Measurements from ENCODE around the gene BCL2L15. TPM values are rescaled to one million over a fixed set of nuclear protein-coding genes. Genes with fewer than 3 reads are reported as not detected.

The BCL2L15 gene
- total and polyA plus RNA-seq, 2 of the 13 experiments (the other 11 are each of a cell fraction or from before 2014, with no cell fraction given) = 0.03 to 0.27 TPM

GRCh38 chr1:113928941-113929749 is 41.8 kb upstream of the BCL2L15 start, which contains the start of gene HIPK1 (continued):
- TF ChIP-seq PRDM4 (CRISPR knock-in tag; IDR thresholded peaks at IDR 0.05; ENCODE audit: borderline replicate concordance) (no peak), ZNF709 (CRISPR knock-in tag; IDR thresholded peaks at IDR 0.05) (peak; percentile 72; the same call in 1 of the 2 replicates), FOXC1 (CRISPR knock-in tag; IDR thresholded peaks at IDR 0.05; ENCODE audit: borderline replicate concordance) (no peak), SALL2 (CRISPR knock-in tag; IDR thresholded peaks at IDR 0.05) (peak; percentile 93), ZNF558 (CRISPR knock-in tag; IDR thresholded peaks at IDR 0.05; ENCODE audit: borderline replicate concordance) (peak; percentile 41; the same call in 1 of the 2 replicates), FOXJ3 (CRISPR knock-in tag; IDR thresholded peaks at IDR 0.05; ENCODE audit: borderline replicate concordance) (peak; percentile 63), CBFB (CRISPR knock-in tag; IDR thresholded peaks at IDR 0.05) (peak; percentile 76; the same call in 1 of the 2 replicates), RBFOX2 (IDR thresholded peaks at IDR 0.05; ENCODE audit: low read depth, low read length) (peak; percentile 82), THAP11 (CRISPR knock-in tag; IDR thresholded peaks at IDR 0.05) (peak; percentile 92), HOXA5 (CRISPR knock-in tag; IDR thresholded peaks at IDR 0.05) (peak; percentile 85), ATM (IDR thresholded peaks at IDR 0.05; ENCODE audit: borderline replicate concordance) (no peak), ZNF30 (CRISPR knock-in tag; IDR thresholded peaks at IDR 0.05) (no peak), MTF1 (CRISPR knock-in tag; IDR thresholded peaks at IDR 0.05) (0 out of 2 replicates have a peak, but pooled peaks have one; percentile 43), GFI1 (CRISPR knock-in tag; IDR thresholded peaks at IDR 0.05; ENCODE audit: borderline replicate concordance) (no peak; the same call in 1 of the 2 replicates), KLF9 (CRISPR knock-in tag; IDR thresholded peaks at IDR 0.05; ENCODE audit: low read depth) (no peak), ZNF274 (CRISPR knock-in tag; IDR thresholded peaks at IDR 0.05) (peak; percentile 20; the same call in 1 of the 2 replicates), NR1H2 (CRISPR knock-in tag; IDR thresholded peaks at IDR 0.05; ENCODE audit: borderline replicate concordance, low read depth) (no peak), ZNF3 (CRISPR knock-in tag; IDR thresholded peaks at IDR 0.05) (no peak), CCDC6 (CRISPR knock-in tag; IDR thresholded peaks at IDR 0.05) (no peak), PTBP1 (IDR thresholded peaks at IDR 0.05; ENCODE audit: low read depth, low read length, poor library complexity, severe bottlenecking) (no peak), NKX3-1 (CRISPR knock-in tag; IDR thresholded peaks at IDR 0.05) (peak; percentile 23; the same call in 1 of the 2 replicates)
- TF ChIP-seq, protein P1, sequence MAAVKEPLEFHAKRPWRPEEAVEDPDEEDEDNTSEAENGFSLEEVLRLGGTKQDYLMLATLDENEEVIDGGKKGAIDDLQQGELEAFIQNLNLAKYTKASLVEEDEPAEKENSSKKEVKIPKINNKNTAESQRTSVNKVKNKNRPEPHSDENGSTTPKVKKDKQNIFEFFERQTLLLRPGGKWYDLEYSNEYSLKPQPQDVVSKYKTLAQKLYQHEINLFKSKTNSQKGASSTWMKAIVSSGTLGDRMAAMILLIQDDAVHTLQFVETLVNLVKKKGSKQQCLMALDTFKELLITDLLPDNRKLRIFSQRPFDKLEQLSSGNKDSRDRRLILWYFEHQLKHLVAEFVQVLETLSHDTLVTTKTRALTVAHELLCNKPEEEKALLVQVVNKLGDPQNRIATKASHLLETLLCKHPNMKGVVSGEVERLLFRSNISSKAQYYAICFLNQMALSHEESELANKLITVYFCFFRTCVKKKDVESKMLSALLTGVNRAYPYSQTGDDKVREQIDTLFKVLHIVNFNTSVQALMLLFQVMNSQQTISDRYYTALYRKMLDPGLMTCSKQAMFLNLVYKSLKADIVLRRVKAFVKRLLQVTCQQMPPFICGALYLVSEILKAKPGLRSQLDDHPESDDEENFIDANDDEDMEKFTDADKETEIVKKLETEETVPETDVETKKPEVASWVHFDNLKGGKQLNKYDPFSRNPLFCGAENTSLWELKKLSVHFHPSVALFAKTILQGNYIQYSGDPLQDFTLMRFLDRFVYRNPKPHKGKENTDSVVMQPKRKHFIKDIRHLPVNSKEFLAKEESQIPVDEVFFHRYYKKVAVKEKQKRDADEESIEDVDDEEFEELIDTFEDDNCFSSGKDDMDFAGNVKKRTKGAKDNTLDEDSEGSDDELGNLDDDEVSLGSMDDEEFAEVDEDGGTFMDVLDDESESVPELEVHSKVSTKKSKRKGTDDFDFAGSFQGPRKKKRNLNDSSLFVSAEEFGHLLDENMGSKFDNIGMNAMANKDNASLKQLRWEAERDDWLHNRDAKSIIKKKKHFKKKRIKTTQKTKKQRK (IDR thresholded peaks at IDR 0.05; ENCODE audit: low read length) = no peak
- TF ChIP-seq, protein P2, sequence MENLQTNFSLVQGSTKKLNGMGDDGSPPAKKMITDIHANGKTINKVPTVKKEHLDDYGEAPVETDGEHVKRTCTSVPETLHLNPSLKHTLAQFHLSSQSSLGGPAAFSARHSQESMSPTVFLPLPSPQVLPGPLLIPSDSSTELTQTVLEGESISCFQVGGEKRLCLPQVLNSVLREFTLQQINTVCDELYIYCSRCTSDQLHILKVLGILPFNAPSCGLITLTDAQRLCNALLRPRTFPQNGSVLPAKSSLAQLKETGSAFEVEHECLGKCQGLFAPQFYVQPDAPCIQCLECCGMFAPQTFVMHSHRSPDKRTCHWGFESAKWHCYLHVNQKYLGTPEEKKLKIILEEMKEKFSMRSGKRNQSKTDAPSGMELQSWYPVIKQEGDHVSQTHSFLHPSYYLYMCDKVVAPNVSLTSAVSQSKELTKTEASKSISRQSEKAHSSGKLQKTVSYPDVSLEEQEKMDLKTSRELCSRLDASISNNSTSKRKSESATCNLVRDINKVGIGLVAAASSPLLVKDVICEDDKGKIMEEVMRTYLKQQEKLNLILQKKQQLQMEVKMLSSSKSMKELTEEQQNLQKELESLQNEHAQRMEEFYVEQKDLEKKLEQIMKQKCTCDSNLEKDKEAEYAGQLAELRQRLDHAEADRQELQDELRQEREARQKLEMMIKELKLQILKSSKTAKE (CRISPR knock-in tag; IDR thresholded peaks at IDR 0.05; ENCODE audit: borderline replicate concordance) = 0 out of 2 replicates have a peak, but pooled peaks have one; percentile 8

All from HepG2 (cell line).